Fibroblast of lung (primary cell): ENCODE data around the gene SP6. TPM values are rescaled to one million over a fixed set of nuclear protein-coding genes. Genes with fewer than 3 reads are reported as not detected.
A peak's percentile ranks its signal among the peaks of the same experiment; 100 is the strongest.

Experiments used
- DNase-seq, 2 donors: peaks; one replicate each; pipeline versions ENCODE4 v3.0.0 to v3.0.0-alpha.2; 2010; ENCODE audit warnings: low read depth in 2 of 2
- H2AFZ ChIP-seq: 2 replicates; pipeline ENCODE4 v1.5.1; 2012; ENCODE audit warnings: low read length, control low read depth, inconsistent platforms
- H3K27ac ChIP-seq: 2 replicates; pipeline ENCODE4 v1.5.1; 2011; ENCODE audit warnings: low read length, control low read depth; ENCODE audit not compliant: insufficient read depth
- H3K27me3 ChIP-seq: 2 replicates; pipeline ENCODE4 v1.5.1; 2011; ENCODE audit warnings: mild to moderate bottlenecking, low read length; ENCODE audit not compliant: control insufficient read depth, insufficient read depth
- H3K36me3 ChIP-seq: 2 replicates; pipeline ENCODE4 v1.5.1; 2011; ENCODE audit warnings: low read length; ENCODE audit not compliant: control insufficient read depth, insufficient read depth
- H3K4me1 ChIP-seq: 2 replicates; pipeline ENCODE4 v1.5.1; 2011; ENCODE audit warnings: low read length; ENCODE audit not compliant: control insufficient read depth, insufficient read depth; ENCODE audit errors: extremely low read depth
- H3K4me2 ChIP-seq: 2 replicates; pipeline ENCODE4 v1.5.1; 2011; ENCODE audit warnings: low read length, control low read depth; ENCODE audit not compliant: insufficient read depth; ENCODE audit errors: extremely low read depth
- H3K4me3 ChIP-seq, 4 experiments: fragments of 200-600 bp in 1 of 4; sonication (generic) in 1 of 4; replicated peaks in 1 of 4; 2 replicates each; pipeline ENCODE4 v1.5.1; 2011 to 2016; ENCODE audit warnings: low read length in 4 of 4, low read depth in 3 of 4, mild to moderate bottlenecking in 3 of 4, control low read depth in 2 of 4, inconsistent platforms in 1 of 4, mixed read lengths in 1 of 4; ENCODE audit not compliant: insufficient read depth in 1 of 4; ENCODE audit errors: control extremely low read depth in 1 of 4
- H3K79me2 ChIP-seq: 2 replicates; pipeline ENCODE4 v1.5.1; 2012; ENCODE audit warnings: mild to moderate bottlenecking, low read length, inconsistent platforms; ENCODE audit not compliant: control insufficient read depth, insufficient read depth
- H3K9ac ChIP-seq: 2 replicates; pipeline ENCODE4 v1.5.1; 2011; ENCODE audit warnings: mild to moderate bottlenecking, low read length, control low read depth; ENCODE audit not compliant: insufficient read depth
- H3K9me3 ChIP-seq: 2 replicates; pipeline ENCODE4 v1.5.1; 2012; ENCODE audit warnings: low read depth, low read length; ENCODE audit not compliant: control insufficient read depth, insufficient read depth
- H4K20me1 ChIP-seq: 2 replicates; pipeline ENCODE4 v1.5.1; 2011; ENCODE audit warnings: low read length; ENCODE audit not compliant: control insufficient read depth, insufficient read depth; ENCODE audit errors: extremely low read depth
- EZH2 ChIP-seq: IDR thresholded peaks from 2 replicates; pipeline ENCODE4 v1.5.1; 2012; ENCODE audit warnings: low read length, control low read depth, mild to moderate bottlenecking; ENCODE audit errors: missing control alignments
- polyA plus RNA-seq, 2 donors: library from polyadenylated mRNA; depleted of rRNA in 1 of 2; stranded (reverse) in 1 of 2; unstranded in 1 of 2; fragments of >200 nt; gene quantifications; 2 replicates each; pipeline ENCODE4 v1.2.1, GENCODE V29; 2011 to 2012; ENCODE audit warnings: missing spikeins in 1 of 2
- total RNA-seq: library from RNA; depleted of rRNA; stranded (reverse); fragments of >200 nt; gene quantifications from 2 replicates; pipeline ENCODE4 v1.2.1, GENCODE V29; 2014
- TF ChIP-seq, protein P1 (sequence below), 2 donors: IDR thresholded peaks in 1 of 2; conservative IDR thresholded peaks in 1 of 2; 1 replicate in 1 of 2; 2 replicates in 1 of 2; pipeline ENCODE4 v1.5.1; 2011 to 2012; ENCODE audit warnings: low read length in 2 of 2, control low read depth in 1 of 2, inconsistent platforms in 1 of 2, low read depth in 1 of 2, mild to moderate bottlenecking in 1 of 2

Gene SP6
- total and polyA plus RNA-seq, 2 donors (not counting 1 experiment from before 2014, with no cell fraction given): under 0.01 to 0.07 TPM

DNA sequence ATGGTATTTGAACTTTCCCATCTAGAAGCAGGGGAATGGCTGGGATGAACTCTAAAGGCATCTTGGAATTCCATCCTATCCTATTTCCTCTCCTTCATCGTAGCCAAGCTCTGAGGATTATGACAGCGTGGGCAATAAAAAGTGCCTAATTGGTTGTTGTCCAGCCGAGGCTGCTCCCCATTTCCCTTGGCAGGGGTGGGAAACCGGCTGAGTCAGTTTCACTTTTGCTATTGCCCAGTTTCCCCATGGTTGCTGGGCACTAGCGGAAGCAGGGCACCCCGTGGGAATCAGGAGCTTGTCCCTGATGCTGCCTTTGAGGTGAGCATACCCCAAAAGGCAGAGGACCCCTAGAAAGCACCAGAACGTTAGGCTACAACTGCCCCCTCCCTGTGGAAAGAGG is 31.3 kb upstream of the SP6 start:
- no peak overlapping the region for H3K9ac ChIP-seq
- peaks cover 9% of the 10 kb centered on the region for H3K27me3 ChIP-seq

DNA sequence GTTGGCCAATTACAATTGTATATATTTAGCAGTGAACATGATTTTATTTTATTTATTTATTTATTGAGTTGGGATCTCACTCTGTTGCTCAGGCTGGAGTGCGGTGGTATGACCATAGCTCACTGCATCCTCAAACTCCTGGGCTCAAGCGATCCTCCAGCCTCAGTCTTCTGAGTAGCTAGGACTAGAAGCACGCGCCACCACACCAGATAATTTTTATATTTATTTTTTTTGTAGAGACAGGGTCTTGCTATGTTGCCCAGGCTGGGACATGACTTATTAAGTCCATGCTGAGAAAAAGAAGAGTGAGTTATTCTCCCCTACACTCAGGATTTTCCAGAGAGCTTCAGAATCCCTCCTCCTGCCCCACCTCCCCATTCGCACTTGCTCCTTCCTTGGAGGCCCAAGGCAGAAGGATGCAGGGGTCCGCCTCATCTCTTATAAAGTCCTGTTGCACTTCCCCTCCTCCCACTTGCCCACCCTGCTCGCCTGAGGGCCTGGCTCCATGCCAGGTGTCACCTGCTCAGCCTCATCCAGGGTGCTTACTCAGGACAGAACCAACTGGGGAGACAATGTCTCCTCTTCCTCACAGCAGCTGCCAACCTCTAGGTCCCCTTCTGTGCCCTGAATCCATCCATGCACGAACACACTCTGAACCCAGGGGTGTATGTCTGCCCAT is 29.0 kb upstream of the SP6 start:
- no peak overlapping the region for H3K9ac ChIP-seq
- DNase-seq: no peak
- H3K27ac ChIP-seq: no peak overlapping the region
- no peak overlapping the region for H3K4me2 ChIP-seq
- no peaks in the 10 kb centered on the region for H3K79me2 ChIP-seq
- no peak overlapping the region for H3K4me3 ChIP-seq
- H4K20me1 ChIP-seq: no peaks in the 10 kb centered on the region
- H3K9me3 ChIP-seq: no peaks in the 10 kb centered on the region
- H3K36me3 ChIP-seq: no peaks in the 10 kb centered on the region
- no peak overlapping the region for H2AFZ ChIP-seq
- no peak for TF ChIP-seq EZH2
- TF ChIP-seq, protein P1, sequence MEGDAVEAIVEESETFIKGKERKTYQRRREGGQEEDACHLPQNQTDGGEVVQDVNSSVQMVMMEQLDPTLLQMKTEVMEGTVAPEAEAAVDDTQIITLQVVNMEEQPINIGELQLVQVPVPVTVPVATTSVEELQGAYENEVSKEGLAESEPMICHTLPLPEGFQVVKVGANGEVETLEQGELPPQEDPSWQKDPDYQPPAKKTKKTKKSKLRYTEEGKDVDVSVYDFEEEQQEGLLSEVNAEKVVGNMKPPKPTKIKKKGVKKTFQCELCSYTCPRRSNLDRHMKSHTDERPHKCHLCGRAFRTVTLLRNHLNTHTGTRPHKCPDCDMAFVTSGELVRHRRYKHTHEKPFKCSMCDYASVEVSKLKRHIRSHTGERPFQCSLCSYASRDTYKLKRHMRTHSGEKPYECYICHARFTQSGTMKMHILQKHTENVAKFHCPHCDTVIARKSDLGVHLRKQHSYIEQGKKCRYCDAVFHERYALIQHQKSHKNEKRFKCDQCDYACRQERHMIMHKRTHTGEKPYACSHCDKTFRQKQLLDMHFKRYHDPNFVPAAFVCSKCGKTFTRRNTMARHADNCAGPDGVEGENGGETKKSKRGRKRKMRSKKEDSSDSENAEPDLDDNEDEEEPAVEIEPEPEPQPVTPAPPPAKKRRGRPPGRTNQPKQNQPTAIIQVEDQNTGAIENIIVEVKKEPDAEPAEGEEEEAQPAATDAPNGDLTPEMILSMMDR (conservative IDR thresholded peaks at IDR 0.05 in 1 of 2, IDR thresholded peaks at IDR 0.05 in 1 of 2; ENCODE audit: low read depth in 1 of 2, low read length in 2 of 2): no peak
- H3K27me3 ChIP-seq: peaks cover 13% of the 10 kb centered on the region
- H3K4me1 ChIP-seq: peaks cover 2% of the 10 kb centered on the region

More for the DNA sequence above, 31.3 kb upstream of the SP6 start:
- no peak overlapping the region for H3K27ac ChIP-seq
- peak overlapping the region; percentile 55 for H2AFZ ChIP-seq
- H3K36me3 ChIP-seq: no peaks in the 10 kb centered on the region
- peak overlapping the region in 1 of 4 experiments; percentile 1 for H3K4me3 ChIP-seq
- peaks cover 2% of the 10 kb centered on the region for H3K4me1 ChIP-seq
- H3K9me3 ChIP-seq: no peaks in the 10 kb centered on the region
- no peaks in the 10 kb centered on the region for H4K20me1 ChIP-seq
- peak overlapping the region; percentile 53 for H3K4me2 ChIP-seq
- TF ChIP-seq EZH2: no peak
- TF ChIP-seq, protein P1 (conservative IDR thresholded peaks at IDR 0.05 in 1 of 2, IDR thresholded peaks at IDR 0.05 in 1 of 2; ENCODE audit: low read depth in 1 of 2, low read length in 2 of 2): no peak
- DNase-seq: peak in 1 of 2 donors; percentile 20
- no peaks in the 10 kb centered on the region for H3K79me2 ChIP-seq

DNA sequence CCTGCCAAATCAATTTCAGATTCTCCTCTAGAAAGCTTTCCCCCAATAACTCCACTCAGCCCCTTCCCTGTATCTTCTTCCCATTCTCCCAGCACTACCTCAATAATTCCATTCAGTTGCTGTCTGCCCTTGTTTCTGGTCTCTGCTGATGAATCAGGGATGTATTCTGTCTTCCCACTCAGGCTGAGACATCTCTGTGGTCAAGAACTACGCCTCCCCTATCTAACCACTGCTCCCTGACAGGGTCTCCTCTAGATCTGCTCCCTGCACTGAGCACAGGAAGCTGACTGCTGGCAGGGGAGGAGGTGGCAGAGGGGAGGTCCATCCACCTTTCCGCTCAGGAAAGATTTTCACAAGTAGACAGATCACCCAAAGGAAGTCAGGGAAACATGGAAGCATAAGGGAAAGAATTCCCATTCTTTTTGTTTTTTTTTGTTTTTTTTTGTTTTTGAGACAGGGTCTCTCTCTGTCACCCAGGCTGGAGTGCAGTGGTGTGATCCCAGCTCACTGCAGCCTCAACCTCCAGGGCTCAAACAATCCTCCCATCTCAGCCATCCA is 28.1 kb upstream of the SP6 start:
- DNase-seq: peak in 1 of 2 donors; percentile 87

More for the DNA sequence above, 28.1 kb upstream of the SP6 start:
- H3K27ac ChIP-seq: no peak overlapping the region
- no peaks in the 10 kb centered on the region for H3K9me3 ChIP-seq
- peaks cover 2% of the 10 kb centered on the region for H3K4me1 ChIP-seq
- TF ChIP-seq, protein P1 (conservative IDR thresholded peaks at IDR 0.05 in 1 of 2, IDR thresholded peaks at IDR 0.05 in 1 of 2; ENCODE audit: low read depth in 1 of 2, low read length in 2 of 2): no peak
- TF ChIP-seq EZH2: no peak
- no peak overlapping the region for H3K4me3 ChIP-seq
- no peaks in the 10 kb centered on the region for H3K36me3 ChIP-seq
- H4K20me1 ChIP-seq: no peaks in the 10 kb centered on the region
- no peaks in the 10 kb centered on the region for H3K79me2 ChIP-seq
- no peak overlapping the region for H2AFZ ChIP-seq
- H3K27me3 ChIP-seq: peaks cover 13% of the 10 kb centered on the region
- H3K9ac ChIP-seq: no peak overlapping the region
- no peak overlapping the region for H3K4me2 ChIP-seq
